Activated CD8-positive, alpha-beta T cell treated with anti-CD3 and anti-CD28 coated beads for 36 hours (primary cell): Measurements from ENCODE around the gene BICC1. TPM values are rescaled to one million over a fixed set of nuclear protein-coding genes. Genes with fewer than 3 reads are reported as not detected.
A peak's percentile ranks its signal among the peaks of the same experiment; 100 is the strongest.

Experiments used
- ATAC-seq: fragments of 200-7000 bp; cut with Tn5 transposase; one replicate; pipeline ENCODE4 v1.10.0; 2021; ENCODE audit warnings: mild to moderate bottlenecking, moderate library complexity
- CTCF ChIA-PET: fragments of 350-600 bp; sonication (Branson Sonifier 250); formaldehyde crosslinking; loops from one replicate; lab custom pipeline; 2021; ENCODE audit warnings: antibody characterized with exemption; lab: Charles Lee
- POLR2A ChIA-PET: fragments of 350-600 bp; sonication (Branson Sonifier 250); formaldehyde crosslinking; loops from one replicate; lab custom pipeline; 2021; ENCODE audit warnings: antibody characterized with exemption; lab: Charles Lee
- DNase-seq: peaks from one replicate; pipeline ENCODE4 v3.0.0-alpha.2; 2020
- H3K27ac Mint-ChIP-seq: one replicate; pipeline ENCODE4 v1.8.0; 2021; ENCODE audit warnings: mild to moderate bottlenecking, mixed read lengths
- H3K27me3 Mint-ChIP-seq: one replicate; pipeline ENCODE4 v1.8.0; 2021; ENCODE audit warnings: mixed read lengths
- H3K36me3 Mint-ChIP-seq: one replicate; pipeline ENCODE4 v1.8.0; 2021; ENCODE audit warnings: low read depth, mixed read lengths
- H3K4me1 Mint-ChIP-seq: one replicate; pipeline ENCODE4 v1.8.0; 2021; ENCODE audit warnings: low read depth, mixed read lengths
- H3K4me3 Mint-ChIP-seq: one replicate; pipeline ENCODE4 v1.8.0; 2021; ENCODE audit warnings: mild to moderate bottlenecking, moderate library complexity, mixed read lengths
- H3K9me3 Mint-ChIP-seq: one replicate; pipeline ENCODE4 v1.8.0; 2021; ENCODE audit warnings: mixed read lengths
- CTCF ChIP-seq: fragments of 200-600 bp; IDR thresholded peaks from one replicate; pipeline ENCODE4 v1.8.0; 2022; ENCODE audit warnings: antibody characterized with exemption, mild to moderate bottlenecking
- intact Hi-C: fragments of 100-400 bp; cut with micrococcal nuclease; formaldehyde crosslinking; loops from one replicate; pipeline ENCODE4 v1.10.0; 2022
- total RNA-seq, 2 experiments: library from RNA; stranded (reverse); gene quantifications; one replicate each; pipeline ENCODE4 v1.2.3, GENCODE V29; 2021

The BICC1 gene
- total RNA-seq, 2 experiments from 2014 or later: not detected

GRCh38 chr10:58781873-58782488 lies 269.3 kb downstream of the BICC1 start:
- Mint-ChIP-seq H3K27me3 (peaks cover 4% of the 10 kb centered on the region), H3K4me3 (no peak overlapping the region), H3K4me1 (no peaks in the 10 kb centered on the region), H3K27ac (no peak overlapping the region), H3K9me3 (no peaks in the 10 kb centered on the region), H3K36me3 (no peaks in the 10 kb centered on the region)
- intact Hi-C loops: loop anchor here (10.0 kb wide), 1 partner anchor 803 kb away; no protein-coding TSS in a partner anchor
- ATAC-seq (no peak), DNase-seq (no peak)
- ChIA-PET CTCF (interaction anchor here (0.9 to 3.4 kb wide), 6 partner anchors 14 to 844 kb away, joined by 3 to 15 read pairs (median 4); no protein-coding TSS in a partner anchor), POLR2A (no interaction called here)
- peak; percentile 74 for TF ChIP-seq CTCF

DNA sequence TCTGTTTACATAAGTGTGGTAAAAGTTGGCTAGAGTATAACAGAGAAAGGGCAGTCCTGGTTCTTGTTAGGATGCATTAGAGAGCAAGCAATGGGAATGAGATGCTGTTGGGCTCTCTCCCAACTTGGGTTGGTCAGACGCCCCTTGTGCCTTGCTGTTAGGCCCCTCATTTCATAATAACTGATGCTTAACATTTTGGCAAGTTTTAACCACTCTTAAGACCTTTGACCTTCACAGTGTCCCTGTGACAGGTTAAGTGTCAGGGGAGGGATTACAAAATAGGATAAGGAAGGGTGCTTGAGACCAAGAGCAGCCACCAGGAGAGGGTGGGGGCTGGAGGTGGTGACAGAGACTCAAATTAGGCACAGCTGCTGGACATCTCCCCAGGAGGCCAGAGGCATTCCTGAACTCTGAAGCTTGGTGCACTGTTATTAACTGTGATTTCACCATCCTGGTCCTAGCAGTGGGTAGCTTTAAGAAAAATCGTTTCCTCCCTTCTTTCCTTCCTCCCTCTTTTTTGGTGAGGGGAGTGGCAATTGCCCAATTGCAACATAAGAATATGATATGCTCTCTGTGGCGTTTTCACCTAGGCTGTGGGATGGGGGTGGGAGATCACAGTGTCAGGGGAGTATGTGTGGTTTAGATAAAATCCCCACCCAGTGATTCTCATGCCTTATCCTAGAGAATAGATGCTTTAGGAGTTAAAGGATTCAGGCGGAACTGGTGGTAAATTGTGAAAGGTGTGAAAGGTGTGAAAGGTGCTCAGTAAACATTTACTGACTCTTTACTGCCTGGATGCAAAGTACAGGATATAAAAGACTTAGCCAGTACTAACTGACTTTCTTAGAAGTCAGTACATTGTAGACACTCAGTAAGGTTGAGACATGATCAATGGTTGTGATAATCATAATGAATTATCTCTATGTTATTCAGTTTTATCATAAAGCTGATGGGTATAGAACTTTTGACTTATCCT lies 270.5 kb downstream of the BICC1 start:
- peaks cover 4% of the 10 kb centered on the region for H3K27me3 Mint-ChIP-seq
- H3K36me3 Mint-ChIP-seq: no peaks in the 10 kb centered on the region
- no peaks in the 10 kb centered on the region for H3K4me1 Mint-ChIP-seq
- DNase-seq: no peak
- POLR2A ChIA-PET: no interaction called here
- CTCF ChIA-PET: interaction anchor here (1.0 to 3.4 kb wide), 2 partner anchors 252 to 839 kb away, joined by 5 to 15 read pairs; no protein-coding TSS in a partner anchor
- no peak for TF ChIP-seq CTCF
- H3K27ac Mint-ChIP-seq: no peak overlapping the region
- intact Hi-C loops: loop anchor here (10.0 kb wide), 1 partner anchor 802 kb away; no protein-coding TSS in a partner anchor
- no peak for ATAC-seq
- no peak overlapping the region for H3K4me3 Mint-ChIP-seq
- no peaks in the 10 kb centered on the region for H3K9me3 Mint-ChIP-seq

- DNase-seq: no peak
- Mint-ChIP-seq H3K27me3 (peaks cover 4% of the 10 kb centered on the region), H3K27ac (no peak overlapping the region), H3K4me1 (no peaks in the 10 kb centered on the region), H3K36me3 (no peaks in the 10 kb centered on the region), H3K4me3 (no peak overlapping the region), H3K9me3 (no peaks in the 10 kb centered on the region)
- ChIA-PET CTCF (interaction anchor here (0.9 kb wide), 1 partner anchor 9 kb away, joined by 3 read pairs; no protein-coding TSS in a partner anchor), POLR2A (no interaction called here)
- no peak for TF ChIP-seq CTCF
- intact Hi-C loops: loop anchor here (10.0 kb wide), 1 partner anchor 800 kb away; no protein-coding TSS in a partner anchor
- ATAC-seq: no peak
Measured at GRCh38 chr10:58784361-58784760, 271.7 kb downstream of the BICC1 start.

DNA sequence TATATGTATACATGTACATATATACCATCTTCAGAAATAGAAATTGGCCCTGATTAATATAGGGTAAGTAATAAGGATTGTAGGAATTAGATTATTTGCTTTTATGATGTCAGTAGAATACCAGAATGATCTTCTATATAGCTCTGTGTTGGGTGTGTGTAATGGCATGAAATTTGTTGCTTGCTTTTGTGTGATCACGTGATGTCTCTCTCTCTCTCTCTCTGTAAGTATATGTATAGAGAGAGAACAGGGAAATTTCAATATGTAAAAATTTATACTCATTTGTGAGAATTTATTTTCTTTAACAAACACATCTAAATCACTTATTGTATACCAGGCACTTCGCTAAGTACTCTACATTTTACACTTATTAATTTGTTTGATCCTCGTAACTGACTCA lies 272.7 kb downstream of the BICC1 start:
- Mint-ChIP-seq H3K4me1 (no peaks in the 10 kb centered on the region), H3K4me3 (no peak overlapping the region), H3K36me3 (no peaks in the 10 kb centered on the region), H3K9me3 (no peaks in the 10 kb centered on the region), H3K27me3 (peaks cover 2% of the 10 kb centered on the region), H3K27ac (no peak overlapping the region)
- no peak for TF ChIP-seq CTCF
- ATAC-seq: no peak
- ChIA-PET POLR2A (no interaction called here), CTCF (no interaction called here)
- intact Hi-C loops: loop anchor here (10.0 kb wide), 1 partner anchor 799 kb away; no protein-coding TSS in a partner anchor
- no peak for DNase-seq
